Activated naive CD8-positive, alpha-beta T cell treated with anti-CD3 and anti-CD28 coated beads, Interleukin-2, amount 10 ng/mL, durations not matched to agents 7 days and 5 days (primary cell): Measurements from ENCODE around the gene SHROOM3. TPM values are rescaled to one million over a fixed set of nuclear protein-coding genes. Genes with fewer than 3 reads are reported as not detected.
"Not testable (repeated sequence)": the region's sequence is repeated elsewhere in the genome, so short reads cannot be mapped to it uniquely, and the experiment has no call there.

Source experiments
- ATAC-seq: fragments of 150-1000 bp; cut with Tn5 transposase; one replicate; pipeline ENCODE4 v1.10.0; 2021; ENCODE audit warnings: low read depth, moderate library complexity
- POLR2A ChIA-PET: fragments of 350-600 bp; sonication (Branson Sonifier 250); formaldehyde crosslinking; loops from one replicate; lab custom pipeline; 2021; ENCODE audit warnings: antibody characterized with exemption; lab: Charles Lee
- DNase-seq: peaks from one replicate; pipeline ENCODE4 v3.0.0; 2021
- H3K27ac Mint-ChIP-seq: one replicate; pipeline ENCODE4 v1.8.0; 2022; ENCODE audit warnings: mild to moderate bottlenecking, mixed read lengths
- H3K27me3 Mint-ChIP-seq: one replicate; pipeline ENCODE4 v1.8.0; 2022; ENCODE audit warnings: mild to moderate bottlenecking, moderate library complexity, mixed read lengths
- H3K36me3 Mint-ChIP-seq: one replicate; pipeline ENCODE4 v1.8.0; 2021; ENCODE audit warnings: mild to moderate bottlenecking, mixed read lengths
- H3K4me1 Mint-ChIP-seq: one replicate; pipeline ENCODE4 v1.8.0; 2021; ENCODE audit warnings: mixed read lengths
- H3K4me3 Mint-ChIP-seq: one replicate; pipeline ENCODE4 v1.8.0; 2022; ENCODE audit warnings: mild to moderate bottlenecking, moderate library complexity, mixed read lengths
- H3K9me3 Mint-ChIP-seq: one replicate; pipeline ENCODE4 v1.8.0; 2021; ENCODE audit warnings: mixed read lengths
- total RNA-seq, 2 experiments: library from RNA; stranded (reverse); gene quantifications; one replicate each; pipeline ENCODE4 v1.2.3, GENCODE V29; 2021

SHROOM3 gene
- total RNA-seq: not detected

DNA sequence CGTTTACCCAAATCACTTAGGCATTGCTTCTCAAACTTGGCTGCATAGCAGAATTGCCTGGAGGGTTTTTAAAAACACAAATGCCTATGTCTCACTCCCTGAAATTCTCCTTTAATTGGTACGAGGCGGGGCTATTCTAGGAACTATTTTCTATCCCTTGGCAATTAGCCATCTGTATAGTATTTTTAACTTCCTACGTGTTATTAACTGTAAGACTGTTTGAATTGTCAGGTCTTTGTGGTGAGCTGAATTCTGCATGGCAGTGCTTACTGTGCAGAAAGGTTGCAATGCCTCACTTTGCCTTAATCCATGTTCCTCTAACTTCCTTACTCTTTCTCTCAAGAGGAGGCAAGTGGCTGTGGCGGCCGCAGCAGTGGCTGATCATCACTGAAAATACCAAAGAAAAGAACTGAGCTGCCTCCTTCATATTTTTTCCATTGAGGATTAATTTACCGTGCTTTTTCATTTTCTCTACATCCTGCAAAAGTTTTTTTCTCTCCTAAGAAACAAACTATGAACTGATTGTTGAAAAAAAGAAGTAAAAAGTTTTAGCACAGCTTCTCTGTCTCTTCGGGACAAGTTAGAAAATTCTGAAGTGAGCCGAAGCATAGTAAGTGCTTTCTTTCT, at the start of gene SHROOM3:
Gene SHROOM3 (plus strand): TSS at position 329 of the 627 bp plus-strand sequence. CDS start 824 bp downstream, outside the sequence.
- POLR2A ChIA-PET: no interaction called here
- Mint-ChIP-seq H3K9me3 (no peaks in the 10 kb centered on the region), H3K27me3 (peaks cover 51% of the 10 kb centered on the region), H3K4me3 (no peak within 1 kb of the TSS), H3K27ac (no peak within 1 kb of the TSS), H3K36me3 (no peaks in the 10 kb centered on the region), H3K4me1 (peaks cover 4% of the 10 kb centered on the region)
- no peak for DNase-seq
- ATAC-seq: no peak

DNA sequence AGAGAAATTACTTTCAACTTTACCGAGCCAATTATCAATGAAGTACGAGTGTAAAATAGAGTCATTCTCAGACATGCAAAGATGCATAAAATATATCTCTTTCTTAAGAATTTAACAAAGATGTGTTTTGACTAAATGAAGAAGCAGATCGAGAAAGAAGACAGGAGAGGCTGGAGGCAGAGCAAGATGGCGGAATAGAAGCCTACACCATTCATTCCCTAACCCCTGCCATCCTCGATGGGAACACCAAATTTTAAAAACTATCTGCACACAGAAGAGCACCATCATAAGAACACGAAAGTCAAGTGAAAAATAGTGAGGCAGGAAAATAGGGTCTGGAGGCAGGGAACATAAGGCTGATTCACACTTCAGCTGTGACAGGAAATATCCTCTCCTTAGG, 49.1 kb upstream of the SHROOM3 start:
- H3K36me3 Mint-ChIP-seq: no peaks in the 10 kb centered on the region
- no peak overlapping the region for H3K4me3 Mint-ChIP-seq
- peaks cover 4% of the 10 kb centered on the region for H3K4me1 Mint-ChIP-seq
- H3K9me3 Mint-ChIP-seq: peaks cover 9% of the 10 kb centered on the region
- H3K27me3 Mint-ChIP-seq: peaks cover 33% of the 10 kb centered on the region
- POLR2A ChIA-PET: no interaction called here
- no peak overlapping the region for H3K27ac Mint-ChIP-seq
- no peak for DNase-seq
- no peak for ATAC-seq

DNA sequence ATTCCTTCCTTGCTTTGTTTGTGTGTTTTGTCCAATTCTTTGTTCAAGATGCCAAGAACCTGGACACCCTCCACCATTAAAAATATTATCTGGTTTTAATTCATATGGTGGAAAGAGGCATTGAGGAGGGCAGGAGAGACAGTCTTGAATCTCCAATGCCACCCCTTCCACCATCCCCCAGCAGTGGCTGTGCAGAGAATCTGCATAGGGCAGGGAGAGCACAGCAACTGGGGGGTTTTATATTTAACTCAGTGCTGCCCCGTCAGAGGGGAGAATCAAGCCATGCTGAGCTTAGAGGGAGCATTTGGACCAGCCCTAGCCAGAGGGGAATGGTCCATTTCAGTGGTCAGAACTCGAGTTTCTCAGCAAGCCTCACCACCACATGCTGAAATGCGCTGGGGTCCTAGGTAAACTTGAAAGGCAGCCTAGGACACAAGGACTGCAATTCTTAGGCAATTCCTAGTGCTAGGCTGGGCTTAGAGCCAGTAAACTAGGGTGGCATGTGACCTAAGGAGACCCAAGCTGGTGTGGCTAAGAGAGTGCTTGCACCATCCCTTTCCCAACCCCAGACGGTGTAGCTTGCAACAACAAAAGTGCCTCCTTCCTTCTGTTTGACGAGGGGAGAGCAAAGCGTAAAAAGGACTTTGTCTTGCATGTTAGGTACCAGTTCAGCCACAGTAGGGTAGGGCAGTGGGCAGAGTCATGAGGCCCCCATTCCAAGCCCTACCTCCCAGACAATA, 48.3 kb upstream of the SHROOM3 start:
- H3K4me3 Mint-ChIP-seq: no peak overlapping the region
- H3K27ac Mint-ChIP-seq: no peak overlapping the region
- ATAC-seq (no peak), DNase-seq (no peak)
- H3K27me3 Mint-ChIP-seq: peaks cover 40% of the 10 kb centered on the region
- H3K4me1 Mint-ChIP-seq: peaks cover 4% of the 10 kb centered on the region
- peaks cover 9% of the 10 kb centered on the region for H3K9me3 Mint-ChIP-seq
- H3K36me3 Mint-ChIP-seq: no peaks in the 10 kb centered on the region
- POLR2A ChIA-PET: no interaction called here

DNA sequence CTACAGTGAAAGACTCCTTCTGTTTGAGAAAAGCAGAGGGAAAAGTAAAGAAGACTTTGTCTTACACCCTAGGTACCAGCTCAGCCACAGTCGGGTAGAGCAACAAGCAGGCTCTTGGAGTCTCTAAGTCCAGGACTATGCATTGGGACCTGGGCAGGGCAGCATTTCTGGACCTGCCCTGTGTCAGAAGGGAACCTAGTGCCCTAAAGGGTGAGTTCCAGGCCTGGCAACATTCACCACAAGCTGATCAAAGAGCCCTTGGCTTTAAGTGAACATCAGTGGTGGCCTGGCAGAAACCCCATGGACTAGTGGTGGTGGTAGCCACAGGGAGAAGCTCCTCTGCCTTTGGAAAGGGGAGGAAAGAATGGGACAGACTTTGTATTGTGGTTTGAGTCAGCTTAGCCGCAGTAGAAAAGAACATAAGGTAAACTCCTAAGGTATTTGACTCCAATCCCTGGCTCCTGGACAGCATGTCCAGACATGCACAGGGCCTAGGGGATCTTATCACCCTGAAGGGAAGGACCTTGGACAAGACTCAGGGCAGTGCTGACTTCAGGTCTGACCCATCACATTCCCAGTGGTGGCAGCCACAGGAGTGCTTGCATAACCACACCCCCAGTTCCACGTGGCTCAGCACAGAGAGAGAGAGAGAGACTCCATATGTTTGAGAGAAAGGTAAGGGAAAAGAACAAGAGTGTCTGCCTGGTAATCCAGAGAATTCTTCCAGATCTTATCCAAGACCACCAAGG, 46.7 kb upstream of the SHROOM3 start:
- Mint-ChIP-seq H3K36me3 (no peaks in the 10 kb centered on the region), H3K4me1 (peaks cover 1% of the 10 kb centered on the region), H3K4me3 (no peak overlapping the region), H3K27ac (no peak overlapping the region), H3K9me3 (peaks cover 9% of the 10 kb centered on the region), H3K27me3 (peaks cover 53% of the 10 kb centered on the region)
- DNase-seq (no peak), ATAC-seq (no peak)
- POLR2A ChIA-PET: no interaction called here

DNA sequence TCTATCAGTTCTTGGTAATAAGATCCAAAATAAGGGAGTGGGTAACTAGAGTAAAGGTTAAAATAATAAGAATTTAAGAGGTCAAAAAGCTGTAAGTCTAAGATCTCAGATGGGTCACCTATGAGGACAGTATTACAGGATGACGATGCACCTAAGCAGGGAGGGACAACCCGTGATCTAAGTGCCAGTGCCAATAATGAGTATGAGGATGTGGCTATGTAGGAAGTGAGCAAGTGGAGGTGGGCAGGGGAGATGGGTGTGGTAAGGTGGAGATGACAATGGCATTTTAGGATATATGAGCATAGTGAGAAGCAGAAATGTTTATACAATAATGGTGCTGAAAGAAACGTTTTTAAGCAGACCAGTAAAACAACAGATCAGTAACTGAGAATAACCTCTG, 33.4 kb upstream of the SHROOM3 start:
- H3K4me1 Mint-ChIP-seq: no peaks in the 10 kb centered on the region
- peaks cover 3% of the 10 kb centered on the region for H3K9me3 Mint-ChIP-seq
- DNase-seq (no peak), ATAC-seq (no peak)
- POLR2A ChIA-PET: no interaction called here
- H3K36me3 Mint-ChIP-seq: no peaks in the 10 kb centered on the region
- no peak overlapping the region for H3K4me3 Mint-ChIP-seq
- H3K27ac Mint-ChIP-seq: no peak overlapping the region
- peaks cover 35% of the 10 kb centered on the region for H3K27me3 Mint-ChIP-seq

DNA sequence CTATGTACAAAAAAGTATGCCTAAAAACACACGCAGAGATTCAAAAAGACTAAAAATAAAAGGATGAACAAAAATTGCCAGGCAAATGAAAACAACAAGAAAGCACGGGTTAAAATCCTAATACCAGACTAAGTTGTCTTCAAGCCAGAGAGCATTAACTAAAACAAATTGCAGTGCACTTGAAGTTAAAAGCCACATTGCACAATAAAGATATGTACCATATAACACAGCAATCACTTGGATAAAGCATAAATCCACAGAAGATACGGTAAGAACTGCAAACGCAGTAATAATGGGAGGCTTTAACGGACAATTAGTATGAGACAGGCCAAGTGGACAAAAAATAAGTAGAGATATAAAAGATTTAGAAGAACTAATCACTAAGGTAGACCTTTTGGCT, 28.9 kb upstream of the SHROOM3 start:
- ATAC-seq: no peak
- POLR2A ChIA-PET: no interaction called here
- no peak overlapping the region for H3K27ac Mint-ChIP-seq
- no peaks in the 10 kb centered on the region for H3K4me1 Mint-ChIP-seq
- H3K4me3 Mint-ChIP-seq: no peak overlapping the region
- DNase-seq: no peak
- no peaks in the 10 kb centered on the region for H3K36me3 Mint-ChIP-seq
- peaks cover 33% of the 10 kb centered on the region for H3K27me3 Mint-ChIP-seq
- H3K9me3 Mint-ChIP-seq: no peaks in the 10 kb centered on the region

GRCh38 chr4:76407440-76408119, 27.4 kb upstream of the SHROOM3 start:
- no peak for ATAC-seq
- H3K27me3 Mint-ChIP-seq: peaks cover 26% of the 10 kb centered on the region
- DNase-seq: no peak
- POLR2A ChIA-PET: no interaction called here
- H3K4me3 Mint-ChIP-seq: no peak overlapping the region
- H3K27ac Mint-ChIP-seq: no peak overlapping the region
- no peaks in the 10 kb centered on the region for H3K9me3 Mint-ChIP-seq
- H3K4me1 Mint-ChIP-seq: no peaks in the 10 kb centered on the region
- no peaks in the 10 kb centered on the region for H3K36me3 Mint-ChIP-seq

DNA sequence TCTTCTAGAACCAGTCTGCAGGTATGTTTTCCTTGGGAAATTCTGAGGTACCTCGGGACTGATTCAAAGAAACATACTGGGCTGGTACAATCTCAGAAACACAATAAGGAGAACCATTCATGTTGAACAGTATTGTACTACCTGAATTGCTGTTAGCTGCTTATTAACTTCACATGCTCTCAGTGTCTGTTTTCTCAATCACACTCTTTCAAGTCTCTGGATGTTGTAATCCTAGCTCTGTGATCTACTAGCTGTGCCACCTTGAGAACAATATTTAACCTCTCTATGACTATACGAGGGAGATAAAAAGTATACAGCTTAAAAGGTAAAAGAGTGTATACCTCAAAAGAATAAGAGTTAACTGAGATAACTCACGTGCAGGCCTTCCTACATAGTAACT, 24.4 kb upstream of the SHROOM3 start:
- H3K9me3 Mint-ChIP-seq: no peaks in the 10 kb centered on the region
- no peak overlapping the region for H3K27ac Mint-ChIP-seq
- peaks cover 13% of the 10 kb centered on the region for H3K27me3 Mint-ChIP-seq
- H3K4me1 Mint-ChIP-seq: no peaks in the 10 kb centered on the region
- no peak overlapping the region for H3K4me3 Mint-ChIP-seq
- no peaks in the 10 kb centered on the region for H3K36me3 Mint-ChIP-seq
- POLR2A ChIA-PET: no interaction called here
- ATAC-seq (no peak), DNase-seq (no peak)

GRCh38 chr4:76420188-76420761, 14.8 kb upstream of the SHROOM3 start:
- Mint-ChIP-seq H3K27ac (no peak overlapping the region), H3K4me3 (no peak overlapping the region), H3K27me3 (peaks cover 26% of the 10 kb centered on the region), H3K36me3 (peaks cover 1% of the 10 kb centered on the region), H3K9me3 (no peaks in the 10 kb centered on the region), H3K4me1 (peaks cover 4% of the 10 kb centered on the region)
- ATAC-seq: no peak
- POLR2A ChIA-PET: no interaction called here
- DNase-seq: no peak

DNA sequence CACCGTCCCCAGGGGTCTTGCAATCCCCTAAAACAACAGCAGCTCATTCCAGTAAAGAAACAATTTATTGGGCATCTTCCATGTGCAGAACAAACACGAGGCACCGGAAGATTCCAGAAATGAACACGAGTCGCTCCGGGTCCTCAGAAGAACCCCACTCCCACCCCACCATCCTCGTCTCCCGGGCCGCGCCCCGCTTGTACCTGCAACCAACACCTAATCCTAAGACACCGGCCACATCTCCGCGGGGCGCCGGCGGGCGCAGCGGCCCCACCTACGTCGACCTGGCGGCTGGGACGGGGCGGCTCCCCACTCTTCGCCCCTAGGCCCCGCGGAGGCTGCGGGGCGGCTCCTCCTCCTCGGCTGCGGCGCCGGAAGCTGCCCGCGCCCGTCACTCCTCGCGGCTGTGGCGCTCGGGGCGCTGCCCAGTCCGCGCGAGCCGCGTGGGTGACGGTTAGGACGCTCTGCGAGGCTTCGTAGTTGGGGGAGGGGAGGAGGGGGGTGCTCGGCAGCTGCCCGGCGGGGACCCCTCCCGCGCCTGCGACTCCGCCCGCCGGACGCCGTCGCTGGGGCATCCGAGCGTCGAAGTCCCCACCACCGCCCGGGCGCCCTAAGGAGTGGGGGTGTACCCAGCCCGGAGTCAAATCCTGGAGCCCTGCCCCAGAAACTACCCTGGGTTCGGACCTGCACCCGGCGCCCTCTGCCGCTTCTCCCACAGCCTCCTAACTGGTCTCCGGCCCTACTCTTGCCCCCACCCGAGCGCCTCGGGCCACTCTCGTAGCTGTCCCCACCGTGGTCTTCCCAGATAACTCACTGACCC, 14.1 kb upstream of the SHROOM3 start, which contains the start of gene CCDC158:
Gene CCDC158 (minus strand): TSS at position 380 of the 820 bp plus-strand sequence. CDS start 17,934 bp downstream, outside the sequence.
- Mint-ChIP-seq H3K27me3 (peaks cover 29% of the 10 kb centered on the region), H3K36me3 (peaks cover 1% of the 10 kb centered on the region), H3K27ac (no peak within 1 kb of the TSS), H3K9me3 (no peaks in the 10 kb centered on the region), H3K4me1 (peaks cover 4% of the 10 kb centered on the region), H3K4me3 (peak within 1 kb of the TSS; percentile 77)
- peak; percentile 51 for DNase-seq
- peak; percentile 77 for ATAC-seq
- POLR2A ChIA-PET: no interaction called here

DNA sequence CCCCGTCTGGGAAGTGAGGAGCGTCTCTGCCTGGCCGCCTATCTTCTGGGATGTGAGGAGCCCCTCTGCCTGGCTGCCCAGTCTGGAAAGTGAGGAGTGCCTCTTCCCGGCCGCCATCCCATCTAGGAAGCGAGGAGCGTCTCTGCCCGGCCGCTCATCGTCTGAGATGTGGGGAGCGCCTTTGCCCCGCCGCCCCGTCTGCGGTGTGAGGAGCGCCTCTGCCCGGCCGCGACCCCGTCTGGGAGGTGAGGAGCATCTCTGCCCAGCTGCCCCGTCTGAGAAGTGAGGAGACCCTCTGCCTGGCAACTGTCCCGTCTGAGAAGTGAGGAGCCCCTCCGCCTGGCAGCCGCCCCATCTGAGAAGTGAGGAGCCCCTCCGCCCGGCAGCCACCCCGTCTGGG, 11.9 kb upstream of the SHROOM3 start:
- H3K4me1 Mint-ChIP-seq, ATAC-seq, H3K9me3 Mint-ChIP-seq, H3K4me3 Mint-ChIP-seq, DNase-seq, POLR2A ChIA-PET, H3K27ac Mint-ChIP-seq, H3K36me3 Mint-ChIP-seq: not testable (repeated sequence)
- H3K27me3 Mint-ChIP-seq: peaks cover 32% of the 10 kb centered on the region

DNA sequence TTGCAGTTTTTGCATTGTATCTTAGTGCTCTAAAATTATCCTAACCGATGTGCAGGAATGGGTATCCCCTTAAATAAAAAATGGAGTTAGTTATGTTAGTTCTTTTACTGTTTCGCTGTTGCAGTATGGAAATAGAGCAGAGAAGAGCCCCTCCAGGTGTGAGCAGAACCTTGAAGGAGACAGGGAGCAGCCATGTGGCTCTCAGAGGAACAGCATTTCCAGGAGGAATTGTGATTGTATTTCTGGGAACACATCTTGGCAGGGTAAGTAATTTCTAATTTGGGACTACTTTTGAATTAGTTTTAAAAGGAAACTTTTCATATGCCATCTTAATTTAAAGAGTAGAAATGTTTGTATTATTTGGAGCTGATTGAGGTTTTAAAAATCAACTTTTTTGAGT, 8.8 kb upstream of the SHROOM3 start:
- DNase-seq (no peak), ATAC-seq (no peak)
- Mint-ChIP-seq H3K4me1 (peaks cover 4% of the 10 kb centered on the region), H3K27me3 (peaks cover 15% of the 10 kb centered on the region), H3K36me3 (peaks cover 1% of the 10 kb centered on the region), H3K27ac (no peak overlapping the region), H3K9me3 (no peaks in the 10 kb centered on the region), H3K4me3 (no peak overlapping the region)
- POLR2A ChIA-PET: no interaction called here
